Thyroid gland (tissue), 4 donors: Measurements from ENCODE around the gene WDPCP. TPM values are rescaled to one million over a fixed set of nuclear protein-coding genes. Genes with fewer than 3 reads are reported as not detected.
"Not testable (repeated sequence)": the region's sequence is repeated elsewhere in the genome, so short reads cannot be mapped to it uniquely, and the experiment has no call there.

Experiments used
- DNase-seq, 2 donors: peaks; one replicate each; pipeline ENCODE4 v3.0.0-alpha.2; 2019
- H3K27ac ChIP-seq, 3 donors: fragments of 200-600 bp; sonication (generic); 1 replicate in 2 of 3; 2 replicates in 1 of 3; pipeline ENCODE4 v1.5.1; 2016 to 2019; ENCODE audit warnings: mild to moderate bottlenecking in 1 of 3, moderate library complexity in 1 of 3
- H3K27me3 ChIP-seq: fragments of 200-600 bp; sonication (generic); one replicate; pipeline ENCODE4 v1.5.1; 2019
- H3K36me3 ChIP-seq, 2 donors: fragments of 200-600 bp; sonication (generic); one replicate each; pipeline ENCODE4 v1.5.1; 2016 to 2019
- H3K4me1 ChIP-seq, 2 donors: fragments of 200-600 bp; sonication (generic); one replicate each; pipeline ENCODE4 v1.5.1; 2017 to 2019
- H3K4me3 ChIP-seq, 3 donors: fragments of 200-600 bp; sonication (generic); replicated peaks in 1 of 3; 1 replicate in 2 of 3; 2 replicates in 1 of 3; pipeline ENCODE4 v1.5.1; 2016; ENCODE audit warnings: mild to moderate bottlenecking in 1 of 3
- H3K9me3 ChIP-seq: fragments of 200-600 bp; sonication (generic); one replicate; pipeline ENCODE4 v1.5.1; 2017
- POLR2A ChIP-seq, 2 donors: fragments of 450-650 bp; IDR thresholded peaks; one replicate each; pipeline ENCODE4 v1.6.1; 2017; ENCODE audit warnings: antibody characterized with exemption in 2 of 2, mild to moderate bottlenecking in 2 of 2, moderate library complexity in 1 of 2
- WGBS, 2 donors: methylation state at CpG; one replicate each; pipeline ENCODE4 v1.1.5; 2017; 5-methylcytosine and 5-hydroxymethylcytosine counted together
- intact Hi-C: fragments of 100-400 bp; cut with DNase I; formaldehyde crosslinking; loops from one replicate; pipeline ENCODE4 v1.15.1; 2023
- total RNA-seq, 4 donors: library from RNA; depleted of rRNA; stranded (reverse); fragments of >200 nt; gene quantifications; one replicate each; pipeline ENCODE4 v1.2.3, GENCODE V29; 2016
- TF ChIP-seq, protein P1 (sequence below), 6 experiments: fragments of 200-600 bp in 3 of 6; fragments of 450-650 bp in 3 of 6; sonication (generic) in 3 of 6; IDR thresholded peaks; one replicate each; pipeline ENCODE4 v1.5.1; 2016 to 2019; ENCODE audit warnings: antibody characterized with exemption in 6 of 6, mild to moderate bottlenecking in 2 of 6, inconsistent platforms in 1 of 6, moderate library complexity in 1 of 6

Gene WDPCP
- total RNA-seq, 4 donors from 2014 or later = 18.3 to 33.1 (median 22.0) TPM

DNA sequence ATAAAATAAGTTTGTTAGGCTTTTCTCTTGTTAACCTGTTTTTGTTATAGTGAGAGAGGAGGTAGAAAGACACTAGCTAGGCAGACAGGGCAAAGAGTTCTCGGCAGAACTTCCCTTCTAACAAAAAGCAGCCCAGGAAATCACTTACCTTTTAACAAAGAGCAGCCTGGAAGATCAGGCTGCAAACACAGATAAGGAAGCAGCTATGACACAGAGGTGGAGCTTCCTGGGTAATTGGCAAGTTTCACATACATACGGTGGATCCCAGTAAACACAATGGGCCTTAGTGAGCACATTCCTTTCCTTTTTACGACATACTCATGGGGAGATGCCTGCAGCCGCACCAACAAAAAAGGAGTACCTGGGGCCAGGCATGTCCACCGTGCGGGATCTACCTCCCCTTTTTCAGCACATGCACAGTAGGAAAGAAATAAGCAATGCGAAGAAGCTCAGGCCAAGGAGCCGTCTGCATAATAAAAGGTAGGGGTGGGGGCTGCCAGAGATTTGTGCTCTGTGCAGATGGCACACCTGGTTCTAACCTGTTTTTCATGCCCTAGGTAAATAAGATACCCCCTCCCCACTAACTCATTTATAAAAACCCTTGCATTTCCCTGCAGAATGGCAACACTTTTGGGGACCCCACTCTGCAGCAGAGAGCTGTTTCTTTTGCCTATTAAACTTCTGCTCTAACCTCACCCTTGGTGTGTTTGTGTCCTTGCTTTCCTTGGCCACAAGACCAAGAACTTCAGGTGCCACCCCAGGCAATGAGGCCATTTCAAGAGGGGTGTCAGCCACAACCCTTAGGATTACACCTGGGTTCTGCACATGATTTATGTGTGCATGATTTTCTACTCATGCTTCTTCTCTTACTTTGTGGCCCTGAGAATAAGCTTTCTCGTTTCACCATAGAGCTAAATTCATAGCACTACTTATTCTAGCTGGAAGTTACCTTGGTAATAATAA lies 27.0 kb upstream of the WDPCP start:
- H3K27ac ChIP-seq = no peak overlapping the region
- TF ChIP-seq, protein P1, sequence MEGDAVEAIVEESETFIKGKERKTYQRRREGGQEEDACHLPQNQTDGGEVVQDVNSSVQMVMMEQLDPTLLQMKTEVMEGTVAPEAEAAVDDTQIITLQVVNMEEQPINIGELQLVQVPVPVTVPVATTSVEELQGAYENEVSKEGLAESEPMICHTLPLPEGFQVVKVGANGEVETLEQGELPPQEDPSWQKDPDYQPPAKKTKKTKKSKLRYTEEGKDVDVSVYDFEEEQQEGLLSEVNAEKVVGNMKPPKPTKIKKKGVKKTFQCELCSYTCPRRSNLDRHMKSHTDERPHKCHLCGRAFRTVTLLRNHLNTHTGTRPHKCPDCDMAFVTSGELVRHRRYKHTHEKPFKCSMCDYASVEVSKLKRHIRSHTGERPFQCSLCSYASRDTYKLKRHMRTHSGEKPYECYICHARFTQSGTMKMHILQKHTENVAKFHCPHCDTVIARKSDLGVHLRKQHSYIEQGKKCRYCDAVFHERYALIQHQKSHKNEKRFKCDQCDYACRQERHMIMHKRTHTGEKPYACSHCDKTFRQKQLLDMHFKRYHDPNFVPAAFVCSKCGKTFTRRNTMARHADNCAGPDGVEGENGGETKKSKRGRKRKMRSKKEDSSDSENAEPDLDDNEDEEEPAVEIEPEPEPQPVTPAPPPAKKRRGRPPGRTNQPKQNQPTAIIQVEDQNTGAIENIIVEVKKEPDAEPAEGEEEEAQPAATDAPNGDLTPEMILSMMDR (IDR thresholded peaks at IDR 0.05) = no peak
- no peak for TF ChIP-seq POLR2A (IDR thresholded peaks at IDR 0.05)
- intact Hi-C loops = no loop called here
- WGBS, 2 donors = 59 to 64% methylated on average over 9 of the region's 9 CpGs
- H3K4me3 ChIP-seq = no peak overlapping the region
- H3K36me3 ChIP-seq = no peaks in the 10 kb centered on the region
- DNase-seq = no peak
- no peaks in the 10 kb centered on the region for H3K9me3 ChIP-seq
- no peaks in the 10 kb centered on the region for H3K4me1 ChIP-seq
- no peaks in the 10 kb centered on the region for H3K27me3 ChIP-seq

- DNase-seq = no peak
- H3K27ac ChIP-seq = no peak overlapping the region
- no peaks in the 10 kb centered on the region for H3K9me3 ChIP-seq
- TF ChIP-seq, protein P1 (IDR thresholded peaks at IDR 0.05) = no peak
- TF ChIP-seq POLR2A (IDR thresholded peaks at IDR 0.05) = no peak
- no peak overlapping the region for H3K4me3 ChIP-seq
- WGBS, 2 donors = 86 to 88% methylated on average over 2 of the region's 2 CpGs
- H3K4me1 ChIP-seq = no peaks in the 10 kb centered on the region
- H3K27me3 ChIP-seq = no peaks in the 10 kb centered on the region
- H3K36me3 ChIP-seq = no peaks in the 10 kb centered on the region
- intact Hi-C loops = no loop called here
These were observed 26.2 kb upstream of the WDPCP start for GRCh38 chr2:63614448-63614968.

- 65 to 74% methylated on average over 2 of the region's 2 CpGs for WGBS, 2 donors
- no peaks in the 10 kb centered on the region for H3K27me3 ChIP-seq
- DNase-seq = no peak
- H3K9me3 ChIP-seq = no peaks in the 10 kb centered on the region
- H3K27ac ChIP-seq = no peak overlapping the region
- TF ChIP-seq, protein P1 (IDR thresholded peaks at IDR 0.05) = no peak
- TF ChIP-seq POLR2A (IDR thresholded peaks at IDR 0.05) = no peak
- H3K4me3 ChIP-seq = no peak overlapping the region
- H3K4me1 ChIP-seq = no peaks in the 10 kb centered on the region
- intact Hi-C loops = no loop called here
- no peaks in the 10 kb centered on the region for H3K36me3 ChIP-seq
These were observed 25.2 kb upstream of the WDPCP start for GRCh38 chr2:63613391-63613901.

DNA sequence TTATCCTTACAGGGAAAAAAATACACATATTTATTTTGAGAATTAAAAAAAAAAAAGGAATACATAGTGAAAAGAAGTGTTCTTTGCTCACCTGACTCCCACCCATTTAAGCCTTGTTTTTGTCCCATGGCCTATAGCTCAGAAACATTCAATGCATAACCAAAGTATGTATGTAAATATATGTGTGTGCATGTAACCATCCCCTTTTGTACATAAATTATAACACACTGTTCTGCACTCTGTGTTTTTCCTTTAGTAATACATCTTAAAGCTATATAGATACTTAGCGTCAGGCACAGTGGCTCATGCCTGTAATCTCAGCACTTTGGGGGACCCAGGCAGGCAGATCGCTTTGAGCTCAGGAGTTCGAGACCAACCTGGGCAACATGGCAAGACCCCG lies 22.2 kb upstream of the WDPCP start:
- H3K27me3 ChIP-seq = no peaks in the 10 kb centered on the region
- H3K27ac ChIP-seq = no peak overlapping the region
- H3K4me3 ChIP-seq = no peak overlapping the region
- TF ChIP-seq, protein P1 (IDR thresholded peaks at IDR 0.05) = no peak
- TF ChIP-seq POLR2A (IDR thresholded peaks at IDR 0.05) = no peak
- 97 to 98% methylated on average over 4 of the region's 4 CpGs for WGBS, 2 donors
- intact Hi-C loops = no loop called here
- no peaks in the 10 kb centered on the region for H3K9me3 ChIP-seq
- DNase-seq = no peak
- no peaks in the 10 kb centered on the region for H3K4me1 ChIP-seq
- peaks cover 19 to 20% of the 10 kb centered on the region in 2 donors for H3K36me3 ChIP-seq

- DNase-seq, intact Hi-C loops, H3K9me3 ChIP-seq, H3K27me3 ChIP-seq, H3K4me3 ChIP-seq, H3K27ac ChIP-seq, H3K4me1 ChIP-seq: not testable (repeated sequence)
- H3K36me3 ChIP-seq = peaks cover 34% of the 10 kb centered on the region in 2 donors
- whole genome bisulfite sequencing, 2 donors = 85 to 94% methylated on average over 8 of the region's 8 CpGs
These were observed 20.6 kb upstream of the WDPCP start for GRCh38 chr2:63608865-63609264.
